Measurements from ENCODE around the gene SLC9C1.
A peak's percentile ranks its signal among the peaks of the same experiment; 100 is the strongest.

SLC9C1 gene

DNA sequence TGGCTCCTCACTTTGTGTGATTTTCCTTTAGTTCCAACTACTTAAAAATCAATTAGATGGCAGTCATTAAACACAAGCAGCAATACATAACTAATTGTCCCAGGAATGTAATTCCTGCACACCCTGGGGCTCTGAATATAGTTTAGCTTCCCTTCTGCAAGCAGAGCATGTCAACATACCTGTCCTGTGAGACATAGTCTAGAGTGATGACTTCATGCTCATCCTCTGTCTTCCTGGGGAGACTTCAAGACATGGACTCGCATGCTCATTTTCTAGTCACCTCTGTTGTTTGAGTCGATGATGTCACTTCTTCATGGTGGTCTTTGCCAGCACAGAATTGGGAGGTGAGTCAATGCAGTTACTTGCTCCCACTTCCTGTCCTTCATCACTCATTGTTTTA lies 192.1 kb downstream of the SLC9C1 start:
- no peak for TF ChIP-seq ZFX (IDR thresholded peaks at IDR 0.05)
- TF ChIP-seq, protein P1, sequence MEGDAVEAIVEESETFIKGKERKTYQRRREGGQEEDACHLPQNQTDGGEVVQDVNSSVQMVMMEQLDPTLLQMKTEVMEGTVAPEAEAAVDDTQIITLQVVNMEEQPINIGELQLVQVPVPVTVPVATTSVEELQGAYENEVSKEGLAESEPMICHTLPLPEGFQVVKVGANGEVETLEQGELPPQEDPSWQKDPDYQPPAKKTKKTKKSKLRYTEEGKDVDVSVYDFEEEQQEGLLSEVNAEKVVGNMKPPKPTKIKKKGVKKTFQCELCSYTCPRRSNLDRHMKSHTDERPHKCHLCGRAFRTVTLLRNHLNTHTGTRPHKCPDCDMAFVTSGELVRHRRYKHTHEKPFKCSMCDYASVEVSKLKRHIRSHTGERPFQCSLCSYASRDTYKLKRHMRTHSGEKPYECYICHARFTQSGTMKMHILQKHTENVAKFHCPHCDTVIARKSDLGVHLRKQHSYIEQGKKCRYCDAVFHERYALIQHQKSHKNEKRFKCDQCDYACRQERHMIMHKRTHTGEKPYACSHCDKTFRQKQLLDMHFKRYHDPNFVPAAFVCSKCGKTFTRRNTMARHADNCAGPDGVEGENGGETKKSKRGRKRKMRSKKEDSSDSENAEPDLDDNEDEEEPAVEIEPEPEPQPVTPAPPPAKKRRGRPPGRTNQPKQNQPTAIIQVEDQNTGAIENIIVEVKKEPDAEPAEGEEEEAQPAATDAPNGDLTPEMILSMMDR (conservative IDR thresholded peaks at IDR 0.05) = no peak
- no peak overlapping the region for H3K27ac ChIP-seq

- no peak overlapping the region for H3K27ac ChIP-seq
Observed at GRCh38 chr3:112097378-112097777, 196.6 kb downstream of the SLC9C1 start.

DNA sequence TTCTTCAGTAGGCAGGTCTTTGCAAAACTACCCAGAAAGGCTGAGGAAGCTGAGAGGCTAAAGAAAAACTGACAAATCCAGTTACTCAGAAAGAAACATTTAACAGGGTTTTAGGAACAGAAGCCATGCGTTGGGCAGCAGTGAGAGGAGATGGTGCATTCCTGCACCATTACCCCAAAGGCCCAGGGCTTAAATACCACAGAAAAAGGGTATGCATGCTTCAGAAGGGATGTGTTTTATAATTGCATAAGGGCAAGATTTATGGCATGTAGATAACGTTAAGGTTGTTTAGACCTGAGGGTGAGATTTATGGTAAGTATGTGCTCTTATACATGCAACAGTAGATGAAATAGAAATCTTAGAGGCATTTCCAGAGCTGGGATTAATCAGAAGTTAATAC lies 197.8 kb downstream of the SLC9C1 start:
- H3K27ac ChIP-seq = no peak overlapping the region
- TF ChIP-seq, protein P1 (conservative IDR thresholded peaks at IDR 0.05) = no peak
- TF ChIP-seq ZFX (IDR thresholded peaks at IDR 0.05) = no peak

More at GRCh38 chr3:112097378-112097777, 196.6 kb downstream of the SLC9C1 start:
- no peak for TF ChIP-seq ZFX (IDR thresholded peaks at IDR 0.05)
- TF ChIP-seq, protein P1 (conservative IDR thresholded peaks at IDR 0.05) = no peak

- no peak overlapping the region for H3K27ac ChIP-seq
- TF ChIP-seq, protein P1 (conservative IDR thresholded peaks at IDR 0.05) = no peak
- no peak for TF ChIP-seq ZFX (IDR thresholded peaks at IDR 0.05)
Observed at GRCh38 chr3:112095731-112096130, 198.3 kb downstream of the SLC9C1 start.

GRCh38 chr3:112093180-112093522 lies 200.9 kb downstream of the SLC9C1 start:
- no peak overlapping the region for H3K27ac ChIP-seq
- TF ChIP-seq, protein P1 (conservative IDR thresholded peaks at IDR 0.05) = no peak
- TF ChIP-seq ZFX (IDR thresholded peaks at IDR 0.05) = no peak

DNA sequence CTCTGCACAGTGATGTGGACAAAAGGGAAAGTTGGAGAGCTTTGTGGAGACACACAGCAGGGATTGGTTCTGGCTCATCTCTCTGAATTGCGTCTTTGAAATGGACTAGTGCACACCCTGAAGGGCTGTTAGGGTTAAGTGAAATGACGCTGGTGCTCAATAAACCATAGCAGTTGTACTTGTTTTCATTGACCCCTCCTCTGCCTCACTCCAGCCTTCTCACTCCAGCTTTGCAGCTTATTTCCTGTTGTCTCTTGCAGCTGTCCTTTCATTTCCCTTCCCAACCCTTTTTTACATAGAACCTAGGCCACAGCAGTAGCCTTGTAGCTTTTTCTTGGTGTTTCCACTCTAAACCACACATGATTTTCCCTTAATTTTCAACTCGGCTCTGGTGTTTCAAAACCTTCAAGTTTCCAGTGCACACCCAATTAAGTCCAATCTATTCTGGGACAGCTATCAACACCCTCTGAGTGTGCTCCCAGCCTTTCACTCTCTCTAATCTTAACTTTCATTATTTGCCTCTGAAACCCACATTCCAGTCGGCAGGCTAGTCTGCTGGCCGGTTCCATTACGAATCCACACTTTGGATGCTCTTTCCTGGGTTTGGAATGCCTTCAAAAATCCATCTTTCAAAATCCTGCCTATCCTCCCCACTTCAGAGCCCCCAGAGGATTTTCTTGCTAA lies 201.4 kb downstream of the SLC9C1 start:
- H3K27ac ChIP-seq = no peak overlapping the region
- TF ChIP-seq ZFX (IDR thresholded peaks at IDR 0.05) = no peak
- TF ChIP-seq, protein P1 (conservative IDR thresholded peaks at IDR 0.05) = no peak

DNA sequence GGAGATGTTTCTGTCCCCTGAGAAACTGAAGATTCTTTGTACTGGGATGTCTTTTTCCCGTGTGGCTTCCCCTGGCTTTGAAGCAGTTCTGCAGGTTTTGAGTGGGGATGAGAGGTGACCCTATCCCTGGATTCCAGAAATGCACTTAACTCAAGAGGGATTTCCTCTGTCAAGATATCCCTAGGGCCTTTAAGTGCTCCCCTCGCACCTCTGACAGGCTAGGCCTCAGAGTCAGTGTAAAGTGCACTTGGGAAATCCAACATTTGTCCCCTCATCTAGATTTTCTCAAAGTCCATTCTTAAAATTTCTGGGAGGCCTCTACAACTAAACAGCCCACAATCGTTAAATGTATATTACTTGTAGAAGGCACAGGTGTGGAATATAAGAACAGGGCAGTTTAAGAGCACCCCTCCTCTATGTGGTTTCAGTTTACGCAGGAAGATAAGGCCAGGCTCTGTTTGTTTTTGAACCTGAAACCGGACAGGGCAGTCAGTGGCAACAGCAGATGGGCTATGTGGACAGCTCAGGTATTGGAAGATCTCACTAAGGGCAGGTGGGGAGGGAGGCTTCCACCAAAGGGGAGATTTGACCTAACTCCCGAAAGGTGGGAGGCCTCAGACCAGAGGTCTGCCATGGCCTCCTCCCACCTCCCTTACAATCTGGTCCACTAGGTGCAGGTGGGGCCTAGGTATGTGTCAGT lies 203.0 kb downstream of the SLC9C1 start:
- TF ChIP-seq, protein P1 (conservative IDR thresholded peaks at IDR 0.05) = no peak
- TF ChIP-seq ZFX (IDR thresholded peaks at IDR 0.05) = no peak
- H3K27ac ChIP-seq = peak overlapping the region; percentile 71

Data from C4-2B (cell line).